COR-L47 (cell line): Measurements from ENCODE around the gene FST.

Experiments
- DNase-seq: peaks from one replicate; lab custom pipeline; 2025; lab: John Stamatoyannopoulos, UW

FST gene

GRCh38 chr5:53520813-53521212 lies 40.4 kb downstream of the FST start:
- no peak for DNase-seq
